ENCODE data around the gene CBLB. TPM values are rescaled to one million over a fixed set of nuclear protein-coding genes. Genes with fewer than 3 reads are reported as not detected.

The CBLB gene
- total RNA-seq, 2 experiments from 2014 or later = 72.8 to 78.9 TPM

- Mint-ChIP-seq H3K36me3 (ENCODE audit: low read depth) (peaks cover 18% of the 10 kb centered on the region), H3K4me1 (ENCODE audit: low read depth) (peaks cover 61% of the 10 kb centered on the region), H3K27me3 (ENCODE audit: low read depth) (no peaks in the 10 kb centered on the region), H3K9me3 (no peaks in the 10 kb centered on the region), H3K27ac (no peak overlapping the region), H3K4me3 (no peak overlapping the region)
- intact Hi-C loops (cut with micrococcal nuclease) = no loop called here
- DNase-seq = no peak
- CTCF ChIA-PET = interaction anchor here (0.6 to 1.5 kb wide), 2 partner anchors 10 to 800 kb away, joined by 3 to 4 read pairs; no protein-coding TSS in a partner anchor
These were observed 61.1 kb downstream of the CBLB start for GRCh38 chr3:105807701-105808100.

GRCh38 chr3:105807146-105807545 is 61.7 kb downstream of the CBLB start:
- Mint-ChIP-seq H3K9me3 (no peaks in the 10 kb centered on the region), H3K36me3 (ENCODE audit: low read depth) (peaks cover 18% of the 10 kb centered on the region), H3K4me1 (ENCODE audit: low read depth) (peaks cover 62% of the 10 kb centered on the region), H3K27ac (peak overlapping the region; percentile 12), H3K27me3 (ENCODE audit: low read depth) (no peaks in the 10 kb centered on the region), H3K4me3 (no peak overlapping the region)
- intact Hi-C loops (cut with micrococcal nuclease) = no loop called here
- DNase-seq = no peak
- CTCF ChIA-PET = no interaction called here

GRCh38 chr3:105806359-105806758 is 62.5 kb downstream of the CBLB start:
- Mint-ChIP-seq H3K27me3 (ENCODE audit: low read depth) (no peaks in the 10 kb centered on the region), H3K36me3 (ENCODE audit: low read depth) (peaks cover 20% of the 10 kb centered on the region), H3K4me1 (ENCODE audit: low read depth) (peaks cover 62% of the 10 kb centered on the region), H3K27ac (no peak overlapping the region), H3K4me3 (no peak overlapping the region), H3K9me3 (no peaks in the 10 kb centered on the region)
- intact Hi-C loops (cut with micrococcal nuclease) = loop anchor here (1.0 kb wide), 2 partner anchors 17 to 32 kb away; no protein-coding TSS in a partner anchor
- no peak for DNase-seq
- CTCF ChIA-PET = no interaction called here

GRCh38 chr3:105805404-105805803 is 63.4 kb downstream of the CBLB start:
- no peaks in the 10 kb centered on the region for H3K9me3 Mint-ChIP-seq
- H3K36me3 Mint-ChIP-seq (ENCODE audit: low read depth) = peaks cover 20% of the 10 kb centered on the region
- intact Hi-C loops (cut with micrococcal nuclease) = no loop called here
- no peak overlapping the region for H3K4me3 Mint-ChIP-seq
- H3K27ac Mint-ChIP-seq = peak overlapping the region; percentile 66
- DNase-seq = no peak
- peaks cover 65% of the 10 kb centered on the region for H3K4me1 Mint-ChIP-seq (ENCODE audit: low read depth)
- CTCF ChIA-PET = no interaction called here
- H3K27me3 Mint-ChIP-seq (ENCODE audit: low read depth) = no peaks in the 10 kb centered on the region

GRCh38 chr3:105802118-105802706 is 66.6 kb downstream of the CBLB start:
- Mint-ChIP-seq H3K27me3 (ENCODE audit: low read depth) (no peaks in the 10 kb centered on the region), H3K4me3 (no peak overlapping the region), H3K36me3 (ENCODE audit: low read depth) (peaks cover 25% of the 10 kb centered on the region), H3K27ac (peak overlapping the region; percentile 77), H3K4me1 (ENCODE audit: low read depth) (peaks cover 69% of the 10 kb centered on the region), H3K9me3 (no peaks in the 10 kb centered on the region)
- intact Hi-C loops (cut with micrococcal nuclease) = no loop called here
- no peak for DNase-seq
- CTCF ChIA-PET = no interaction called here

- Mint-ChIP-seq H3K27me3 (ENCODE audit: low read depth) (no peaks in the 10 kb centered on the region), H3K4me3 (no peak overlapping the region), H3K36me3 (ENCODE audit: low read depth) (peaks cover 31% of the 10 kb centered on the region), H3K27ac (peak overlapping the region; percentile 77), H3K4me1 (ENCODE audit: low read depth) (peaks cover 70% of the 10 kb centered on the region), H3K9me3 (peaks cover under 1% of the 10 kb centered on the region)
- CTCF ChIA-PET = interaction anchor here (0.5 to 0.6 kb wide), 2 partner anchors 13 to 37 kb away, joined by 3 to 5 read pairs; no protein-coding TSS in a partner anchor
- DNase-seq = no peak
- intact Hi-C loops (cut with micrococcal nuclease) = loop anchor here (1.0 to 2.0 kb wide), 5 partner anchors 16 to 65 kb away; no protein-coding TSS in a partner anchor
These were observed 67.4 kb downstream of the CBLB start for GRCh38 chr3:105801397-105801796.

GRCh38 chr3:105800320-105800719 is 68.5 kb downstream of the CBLB start:
- Mint-ChIP-seq H3K36me3 (ENCODE audit: low read depth) (peaks cover 32% of the 10 kb centered on the region), H3K4me1 (ENCODE audit: low read depth) (peaks cover 67% of the 10 kb centered on the region), H3K9me3 (peaks cover 5% of the 10 kb centered on the region), H3K27me3 (ENCODE audit: low read depth) (no peaks in the 10 kb centered on the region), H3K4me3 (no peak overlapping the region), H3K27ac (peak overlapping the region; percentile 55)
- intact Hi-C loops (cut with micrococcal nuclease) = loop anchor here (2.0 kb wide), 2 partner anchors 48 to 66 kb away; no protein-coding TSS in a partner anchor
- DNase-seq = no peak
- CTCF ChIA-PET = interaction anchor here (0.6 kb wide), 1 partner anchor 324 kb away, joined by 3 read pairs; no protein-coding TSS in a partner anchor

GRCh38 chr3:105799286-105799685 is 69.5 kb downstream of the CBLB start:
- peaks cover 26% of the 10 kb centered on the region for H3K36me3 Mint-ChIP-seq (ENCODE audit: low read depth)
- H3K9me3 Mint-ChIP-seq = peaks cover 5% of the 10 kb centered on the region
- CTCF ChIA-PET = no interaction called here
- H3K4me1 Mint-ChIP-seq (ENCODE audit: low read depth) = peaks cover 66% of the 10 kb centered on the region
- intact Hi-C loops (cut with micrococcal nuclease) = no loop called here
- H3K4me3 Mint-ChIP-seq = no peak overlapping the region
- H3K27ac Mint-ChIP-seq = peak overlapping the region; percentile 20
- no peak for DNase-seq
- H3K27me3 Mint-ChIP-seq (ENCODE audit: low read depth) = no peaks in the 10 kb centered on the region

- no peaks in the 10 kb centered on the region for H3K27me3 Mint-ChIP-seq (ENCODE audit: low read depth)
- intact Hi-C loops (cut with micrococcal nuclease) = no loop called here
- peaks cover 70% of the 10 kb centered on the region for H3K4me1 Mint-ChIP-seq (ENCODE audit: low read depth)
- no peak overlapping the region for H3K4me3 Mint-ChIP-seq
- peaks cover 25% of the 10 kb centered on the region for H3K36me3 Mint-ChIP-seq (ENCODE audit: low read depth)
- peaks cover 5% of the 10 kb centered on the region for H3K9me3 Mint-ChIP-seq
- no peak for DNase-seq
- CTCF ChIA-PET = no interaction called here
- H3K27ac Mint-ChIP-seq = no peak overlapping the region
These were observed 70.4 kb downstream of the CBLB start for GRCh38 chr3:105798381-105798934.

GRCh38 chr3:105793040-105793439 is 75.8 kb downstream of the CBLB start:
- CTCF ChIA-PET = no interaction called here
- Mint-ChIP-seq H3K36me3 (ENCODE audit: low read depth) (peaks cover 33% of the 10 kb centered on the region), H3K4me1 (ENCODE audit: low read depth) (peaks cover 63% of the 10 kb centered on the region), H3K9me3 (peaks cover 7% of the 10 kb centered on the region), H3K27me3 (ENCODE audit: low read depth) (no peaks in the 10 kb centered on the region), H3K4me3 (no peak overlapping the region), H3K27ac (no peak overlapping the region)
- intact Hi-C loops (cut with micrococcal nuclease) = no loop called here
- DNase-seq = no peak

- CTCF ChIA-PET = no interaction called here
- no peak overlapping the region for H3K27ac Mint-ChIP-seq
- no peak overlapping the region for H3K4me3 Mint-ChIP-seq
- H3K27me3 Mint-ChIP-seq (ENCODE audit: low read depth) = no peaks in the 10 kb centered on the region
- H3K4me1 Mint-ChIP-seq (ENCODE audit: low read depth) = peaks cover 65% of the 10 kb centered on the region
- H3K9me3 Mint-ChIP-seq = peaks cover 7% of the 10 kb centered on the region
- DNase-seq = no peak
- intact Hi-C loops (cut with micrococcal nuclease) = no loop called here
- peaks cover 29% of the 10 kb centered on the region for H3K36me3 Mint-ChIP-seq (ENCODE audit: low read depth)
These were observed 76.7 kb downstream of the CBLB start for GRCh38 chr3:105791919-105792786.

- no peak for DNase-seq
- intact Hi-C loops (cut with micrococcal nuclease) = no loop called here
- no peaks in the 10 kb centered on the region for H3K27me3 Mint-ChIP-seq (ENCODE audit: low read depth)
- H3K27ac Mint-ChIP-seq = no peak overlapping the region
- H3K36me3 Mint-ChIP-seq (ENCODE audit: low read depth) = peaks cover 21% of the 10 kb centered on the region
- H3K9me3 Mint-ChIP-seq = peaks cover 4% of the 10 kb centered on the region
- CTCF ChIA-PET = no interaction called here
- peaks cover 64% of the 10 kb centered on the region for H3K4me1 Mint-ChIP-seq (ENCODE audit: low read depth)
- H3K4me3 Mint-ChIP-seq = no peak overlapping the region
These were observed 77.7 kb downstream of the CBLB start for GRCh38 chr3:105791131-105791530.

All from activated naive CD4-positive, alpha-beta T cell treated with anti-CD3 and anti-CD28 coated beads for 36 hours (primary cell).